K562 (cell line): ENCODE results near the gene HAUS1. TPM values are rescaled to one million over a fixed set of nuclear protein-coding genes. Genes with fewer than 3 reads are reported as not detected.

Experiments
- ATAC-seq: fragments of 200-7000 bp; cut with Tn5 transposase; 3 replicates; pipeline ENCODE4 v1.9.1; 2020; ENCODE audit warnings: moderate library complexity
- BruUV-seq: library from RNA; stranded (reverse); fragments of 400-500 nt; replicated peaks from 2 replicates; lab custom pipeline; 2021; lab: Mats Ljungman, UMichigan
- CTCF ChIA-PET: fragments of 300-600 bp; formaldehyde crosslinking; extraction: SDS; loops from one replicate; lab custom pipeline; 2021; ENCODE audit warnings: low intra/inter-chr PET ratio; lab: Yijun Ruan, JAX
- POLR2A ChIA-PET: fragments of 300-600, 350-650 bp; sonication (Branson Sonifier 250); formaldehyde crosslinking; extraction: SDS; loops from one replicate; lab custom pipeline; 2021; ENCODE audit warnings: antibody characterized with exemption, inconsistent platforms; lab: Yijun Ruan, JAX
- DNase-seq, 4 experiments: peaks; one replicate each; pipeline versions ENCODE4 v3.0.0 to v3.0.0-alpha.2; 2011 to 2018; ENCODE audit warnings: low spot score in 3 of 4, mixed read lengths in 3 of 4; ENCODE audit errors: extremely low read depth in 1 of 4
- FAIRE-seq: peaks from 2 replicates; lab custom pipeline; 2011; peaks lifted over from hg19 to GRCh38; lab: Jason Lieb, UNC
- H2AFZ ChIP-seq: 2 replicates; pipeline ENCODE4 v1.6.0; 2011; ENCODE audit warnings: low read depth, low read length, control low read depth, inconsistent platforms
- H3K27ac ChIP-seq: fragments of 200-600 bp; 3 replicates; pipeline ENCODE4 v1.8.0; 2011; ENCODE audit warnings: low read depth, mild to moderate bottlenecking, control low read depth, inconsistent platforms, low read length, moderate library complexity, mixed read lengths; ENCODE audit errors: extremely low read depth
- H3K27me3 ChIP-seq, 2 experiments: fragments of 300-600 bp in 1 of 2; 2 replicates in 1 of 2; 3 replicates in 1 of 2; pipeline versions ENCODE4 v1.6.0 to v1.8.0; 2011; ENCODE audit warnings: inconsistent platforms in 2 of 2, low read length in 2 of 2, mild to moderate bottlenecking in 1 of 2, mixed read lengths in 1 of 2, moderate library complexity in 1 of 2; ENCODE audit not compliant: control insufficient read depth in 2 of 2, insufficient read depth in 2 of 2
- H3K36me3 ChIP-seq: fragments of 300-600 bp; 3 replicates; pipeline ENCODE4 v1.8.0; 2011; ENCODE audit warnings: mild to moderate bottlenecking, low read length, inconsistent platforms; ENCODE audit not compliant: control insufficient read depth, insufficient read depth
- H3K4me1 ChIP-seq, 2 experiments: fragments of 200-600 bp in 1 of 2; replicated peaks in 1 of 2; 2 replicates in 1 of 2; 3 replicates in 1 of 2; pipeline versions ENCODE4 v1.5.1 to v1.8.0; 2011; ENCODE audit warnings: inconsistent platforms in 2 of 2, low read length in 2 of 2, mild to moderate bottlenecking in 1 of 2, mixed read lengths in 1 of 2, moderate library complexity in 1 of 2; ENCODE audit not compliant: control insufficient read depth in 2 of 2, insufficient read depth in 2 of 2
- H3K4me2 ChIP-seq: 2 replicates; pipeline ENCODE4 v1.6.1; 2011; ENCODE audit warnings: low read length, control low read depth, inconsistent platforms, mixed read lengths; ENCODE audit not compliant: insufficient read depth
- H3K4me3 ChIP-seq: fragments of 200-600 bp; sonication (generic), shearing (Covaris generic); 2 replicates; pipeline ENCODE4 v1.5.1; 2016; ENCODE audit warnings: control low read depth, inconsistent platforms
- H3K79me2 ChIP-seq: fragments of 200-600 bp; 3 replicates; pipeline ENCODE4 v1.8.0; 2011; ENCODE audit warnings: low read length, inconsistent platforms; ENCODE audit not compliant: control insufficient read depth, insufficient read depth
- H3K9ac ChIP-seq, 2 experiments: 2 replicates each; pipeline versions ENCODE4 v1.6.0 to v1.6.1; 2011; ENCODE audit warnings: low read depth in 2 of 2, low read length in 2 of 2, control low read depth in 1 of 2, inconsistent platforms in 1 of 2, mild to moderate bottlenecking in 1 of 2, mixed read lengths in 1 of 2; ENCODE audit not compliant: insufficient read depth in 1 of 2
- H3K9me1 ChIP-seq: one replicate; pipeline ENCODE4 v1.6.0; 2011; ENCODE audit warnings: inconsistent platforms, mild to moderate bottlenecking, low read length, moderate library complexity; ENCODE audit not compliant: control insufficient read depth, insufficient read depth
- H3K9me3 ChIP-seq: replicated peaks from 2 replicates; pipeline ENCODE4 v1.5.1; 2011; ENCODE audit warnings: low read depth, low read length, inconsistent platforms; ENCODE audit not compliant: control insufficient read depth, insufficient read depth
- H4K20me1 ChIP-seq: replicated peaks from 2 replicates; pipeline ENCODE4 v1.6.1; 2011; ENCODE audit warnings: low read length, inconsistent platforms, mixed read lengths; ENCODE audit not compliant: control insufficient read depth, insufficient read depth
- ARID1B ChIP-seq: fragments of 450-650 bp; IDR thresholded peaks from 2 replicates; pipeline ENCODE4 v1.6.1; 2016; ENCODE audit warnings: antibody characterized with exemption, mild to moderate bottlenecking, inconsistent platforms
- CBFA2T3 ChIP-seq: fragments of 450-650 bp; IDR thresholded peaks from 2 replicates; pipeline ENCODE4 v1.6.1; 2017
- CEBPB ChIP-seq: fragments of 450-650 bp; IDR thresholded peaks from 2 replicates; pipeline ENCODE4 v1.6.1; 2016; ENCODE audit warnings: missing genetic modification characterization, missing compliant biosample characterization
- CEBPG ChIP-seq, 3 experiments: fragments of 200-800 bp in 1 of 3; sonication (Bioruptor generic) in 1 of 3; sonication (generic) in 1 of 3; formaldehyde crosslinking in 1 of 3; IDR thresholded peaks in 2 of 3; conservative IDR thresholded peaks in 1 of 3; 2 replicates each; pipeline versions ENCODE4 v1.6.1 to v1.8.0; 2016 to 2022; ENCODE audit warnings: missing compliant biosample characterization in 2 of 3, missing genetic modification characterization in 2 of 3, mild to moderate bottlenecking in 1 of 3, missing genetic modification reagents in 1 of 3
- DPF2 ChIP-seq: fragments of 450-650 bp; IDR thresholded peaks from 2 replicates; pipeline ENCODE4 v1.6.1; 2016
- HDAC1 ChIP-seq, 2 experiments: fragments of 450-650 bp; IDR thresholded peaks; 2 replicates each; pipeline ENCODE4 v1.6.1; 2016 to 2017; ENCODE audit warnings: inconsistent platforms in 1 of 2, mild to moderate bottlenecking in 1 of 2, moderate library complexity in 1 of 2
- HES1 ChIP-seq: fragments of 450-650 bp; IDR thresholded peaks from 2 replicates; pipeline ENCODE4 v1.6.1; 2016; ENCODE audit warnings: low read depth, mild to moderate bottlenecking, moderate library complexity
- MAX ChIP-seq: sonication (generic); formaldehyde crosslinking; IDR thresholded peaks from 2 replicates; pipeline ENCODE4 v1.9.0; 2022; ENCODE audit warnings: mild to moderate bottlenecking, missing genetic modification reagents
- NFE2 ChIP-seq: IDR thresholded peaks from 2 replicates; pipeline ENCODE4 v1.6.1; 2014; ENCODE audit warnings: antibody characterized with exemption, low read depth
- POU5F1 ChIP-seq: fragments of 150-350 bp; IDR thresholded peaks from 2 replicates; pipeline ENCODE4 v1.6.1; 2014; ENCODE audit warnings: borderline replicate concordance, low read length, low read depth, mild to moderate bottlenecking; ENCODE audit not compliant: partially characterized antibody
- TCF3 ChIP-seq: sonication (generic); formaldehyde crosslinking; IDR thresholded peaks from 2 replicates; pipeline ENCODE4 v1.4.0; 2020; ENCODE audit warnings: mild to moderate bottlenecking, missing genetic modification reagents
- WGBS: fragments of 100-300 bp; shearing (Covaris generic); methylation state at CpG from one replicate; pipeline ENCODE4 v1.1.6; 2016; ENCODE audit warnings: low coverage, mixed read lengths; ENCODE audit not compliant: insufficient coverage; ENCODE audit errors: missing lambda C conversion rate; 5-methylcytosine and 5-hydroxymethylcytosine counted together
- in situ Hi-C: fragments of 300-500 bp; cut with MboI; formaldehyde crosslinking; loops from 4 replicates; pipeline ENCODE4 v1.15.0; 2018; ENCODE audit warnings: inconsistent platforms, mixed read lengths
- intact Hi-C: fragments of 100-400 bp; cut with micrococcal nuclease; formaldehyde crosslinking; loops from 2 replicates; pipeline ENCODE4 v1.14.2; 2022
- polyA plus RNA-seq, 8 experiments: library from polyadenylated mRNA; depleted of rRNA in 4 of 8; stranded (reverse) in 5 of 8; unstranded in 3 of 8; fragments of >200 nt; fragmentation: Nextera tagmentation in 2 of 8; fragmentation: Illumina TruSeq in 1 of 8; extraction: Ambion mirVana in 2 of 8; extraction: Trizol in 1 of 8; gene quantifications; 2 replicates each; pipeline versions ENCODE4 v1.2.1 to v1.2.3, GENCODE V29; 2011 to 2014; ENCODE audit warnings: inconsistent platforms in 1 of 8, missing spikeins in 1 of 8
- total RNA-seq, 7 experiments: library from RNA; depleted of rRNA in 6 of 7; stranded (reverse); fragments of >200 nt in 6 of 7; fragmentation: Illumina TruSeq in 2 of 7; extraction: Trizol in 2 of 7; gene quantifications; 2 replicates each; pipeline versions ENCODE4 v1.2.1 to v1.2.3, GENCODE V29; 2011 to 2021; ENCODE audit warnings: low replicate concordance in 1 of 7
- TF ChIP-seq, protein P1 (sequence below): fragments of 450-650 bp; IDR thresholded peaks from 2 replicates; pipeline ENCODE4 v1.6.1; 2017; ENCODE audit warnings: antibody characterized with exemption, mild to moderate bottlenecking
- TF ChIP-seq, protein P2 (sequence below), 2 experiments: fragments of 450-650 bp in 1 of 2; sonication (generic) in 1 of 2; formaldehyde crosslinking; conservative IDR thresholded peaks; 2 replicates each; pipeline versions ENCODE4 v1.4.0 to v1.8.1; 2020 to 2022; ENCODE audit warnings: mild to moderate bottlenecking in 1 of 2, missing genetic modification reagents in 1 of 2

HAUS1 gene
- total and polyA plus RNA-seq, 9 of the 15 experiments (the other 6 are each of a cell fraction or from before 2014, with no cell fraction given) = 45.6 to 135 (median 76.3) TPM

- Histone ChIP-seq H4K20me1 (no peaks in the 10 kb centered on the region), H3K9me3 (no peaks in the 10 kb centered on the region), H2AFZ (0 out of 2 replicates have a peak overlapping the region, but pooled peaks have one; percentile 33), H3K4me3 (no peak overlapping the region), H3K79me2 (peaks cover 58% of the 10 kb centered on the region), H3K9me1 (no peaks in the 10 kb centered on the region), H3K36me3 (peaks cover 2% of the 10 kb centered on the region; the same call in 2 of the 3 replicates), H3K27me3 (no peaks in the 10 kb centered on the region), H3K27ac (peak overlapping the region; percentile 63), H3K4me1 (peaks cover 10 to 44% of the 10 kb centered on the region in 2 experiments; a peak in 4 of 5 replicates), H3K9ac (peak overlapping the region in 1 of 2 experiments; percentile 35; a peak in 2 of 4 replicates), H3K4me2 (peak overlapping the region; percentile 72)
- intact Hi-C loops = no loop called here
- no TSS peak for BruUV-seq
- ChIA-PET POLR2A (no interaction called here), CTCF (no interaction called here)
- FAIRE-seq (peak; percentile 79), ATAC-seq (peak; percentile 45), DNase-seq (peak in 1 of 4 experiments; percentile 58)
- peak; percentile 25 for TF ChIP-seq CBFA2T3
- 0 out of 2 replicates have a peak, but pooled peaks have one; percentile 16 for TF ChIP-seq MAX
- TF ChIP-seq, protein P1, sequence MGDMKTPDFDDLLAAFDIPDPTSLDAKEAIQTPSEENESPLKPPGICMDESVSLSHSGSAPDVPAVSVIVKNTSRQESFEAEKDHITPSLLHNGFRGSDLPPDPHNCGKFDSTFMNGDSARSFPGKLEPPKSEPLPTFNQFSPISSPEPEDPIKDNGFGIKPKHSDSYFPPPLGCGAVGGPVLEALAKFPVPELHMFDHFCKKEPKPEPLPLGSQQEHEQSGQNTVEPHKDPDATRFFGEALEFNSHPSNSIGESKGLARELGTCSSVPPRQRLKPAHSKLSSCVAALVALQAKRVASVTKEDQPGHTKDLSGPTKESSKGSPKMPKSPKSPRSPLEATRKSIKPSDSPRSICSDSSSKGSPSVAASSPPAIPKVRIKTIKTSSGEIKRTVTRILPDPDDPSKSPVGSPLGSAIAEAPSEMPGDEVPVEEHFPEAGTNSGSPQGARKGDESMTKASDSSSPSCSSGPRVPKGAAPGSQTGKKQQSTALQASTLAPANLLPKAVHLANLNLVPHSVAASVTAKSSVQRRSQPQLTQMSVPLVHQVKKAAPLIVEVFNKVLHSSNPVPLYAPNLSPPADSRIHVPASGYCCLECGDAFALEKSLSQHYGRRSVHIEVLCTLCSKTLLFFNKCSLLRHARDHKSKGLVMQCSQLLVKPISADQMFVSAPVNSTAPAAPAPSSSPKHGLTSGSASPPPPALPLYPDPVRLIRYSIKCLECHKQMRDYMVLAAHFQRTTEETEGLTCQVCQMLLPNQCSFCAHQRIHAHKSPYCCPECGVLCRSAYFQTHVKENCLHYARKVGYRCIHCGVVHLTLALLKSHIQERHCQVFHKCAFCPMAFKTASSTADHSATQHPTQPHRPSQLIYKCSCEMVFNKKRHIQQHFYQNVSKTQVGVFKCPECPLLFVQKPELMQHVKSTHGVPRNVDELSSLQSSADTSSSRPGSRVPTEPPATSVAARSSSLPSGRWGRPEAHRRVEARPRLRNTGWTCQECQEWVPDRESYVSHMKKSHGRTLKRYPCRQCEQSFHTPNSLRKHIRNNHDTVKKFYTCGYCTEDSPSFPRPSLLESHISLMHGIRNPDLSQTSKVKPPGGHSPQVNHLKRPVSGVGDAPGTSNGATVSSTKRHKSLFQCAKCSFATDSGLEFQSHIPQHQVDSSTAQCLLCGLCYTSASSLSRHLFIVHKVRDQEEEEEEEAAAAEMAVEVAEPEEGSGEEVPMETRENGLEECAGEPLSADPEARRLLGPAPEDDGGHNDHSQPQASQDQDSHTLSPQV = 0 out of 2 replicates have a peak, but pooled peaks have one; percentile 50
- TF ChIP-seq NFE2 = peak; percentile 27; the same call in 1 of the 2 replicates
- TF ChIP-seq ARID1B = 0 out of 2 replicates have a peak, but pooled peaks have one; percentile 20
- TF ChIP-seq CEBPB (tag) = 0 out of 2 replicates have a peak, but pooled peaks have one; percentile 7
- no peak for TF ChIP-seq POU5F1
- 0 out of 2 replicates have a peak, but pooled peaks have one; percentile 16 for TF ChIP-seq DPF2
- TF ChIP-seq, protein P2, sequence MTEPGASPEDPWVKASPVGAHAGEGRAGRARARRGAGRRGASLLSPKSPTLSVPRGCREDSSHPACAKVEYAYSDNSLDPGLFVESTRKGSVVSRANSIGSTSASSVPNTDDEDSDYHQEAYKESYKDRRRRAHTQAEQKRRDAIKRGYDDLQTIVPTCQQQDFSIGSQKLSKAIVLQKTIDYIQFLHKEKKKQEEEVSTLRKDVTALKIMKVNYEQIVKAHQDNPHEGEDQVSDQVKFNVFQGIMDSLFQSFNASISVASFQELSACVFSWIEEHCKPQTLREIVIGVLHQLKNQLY (CRISPR knock-in tag; conservative IDR thresholded peaks at IDR 0.05) = no peak
- TF ChIP-seq HES1 = no peak
- TF ChIP-seq TCF3 (CRISPR knock-in tag) = peak; percentile 25; the same call in 1 of the 2 replicates
- TF ChIP-seq CEBPG (CRISPR knock-in tag; IDR thresholded peaks at IDR 0.05) = peak; percentile 20; the same call in 1 of the 2 replicates
- no peak for TF ChIP-seq CEBPG (tag; conservative IDR thresholded peaks at IDR 0.05 in 1 of 2, IDR thresholded peaks at IDR 0.05 in 1 of 2)
- 0 out of 4 replicates have a peak, but pooled peaks of 1 of the 2 experiments have one; percentile 18 for TF ChIP-seq HDAC1 (IDR thresholded peaks at IDR 0.05)
- 14% methylated on average over 5 of the region's 5 CpGs for WGBS
- in situ Hi-C loops = no loop called here
Observed at GRCh38 chr18:46062781-46063180, 41.4 kb upstream of the HAUS1 start.
